HepG2 (cell line): ENCODE results near the gene RPS25. TPM values are rescaled to one million over a fixed set of nuclear protein-coding genes. Genes with fewer than 3 reads are reported as not detected.

Experiments used
- AGO2 ChIP-seq: fragments of 200-400 bp; formaldehyde crosslinking; optimal IDR thresholded peaks from 2 replicates; pipeline ENCODE3; 2017; ENCODE audit warnings: mild to moderate bottlenecking, low read depth, low read length, moderate library complexity
- ARHGAP35 ChIP-seq: sonication (generic); formaldehyde crosslinking; IDR thresholded peaks from 2 replicates; pipeline ENCODE4 v1.9.0; 2022; ENCODE audit warnings: mild to moderate bottlenecking, inconsistent platforms, moderate library complexity, missing genetic modification reagents, borderline replicate concordance
- ATF4 ChIP-seq, 2 experiments: fragments of 450-650 bp in 1 of 2; sonication (generic) in 1 of 2; formaldehyde crosslinking; IDR thresholded peaks; 2 replicates each; pipeline versions ENCODE4 v1.5.0 to v1.8.0; 2020 to 2022; ENCODE audit warnings: mild to moderate bottlenecking in 1 of 2, missing genetic modification reagents in 1 of 2
- CEBPG ChIP-seq: IDR thresholded peaks from 2 replicates; pipeline ENCODE4 v1.6.1; 2016
- CREM ChIP-seq, 2 experiments: sonication (generic) in 1 of 2; formaldehyde crosslinking in 1 of 2; IDR thresholded peaks; 2 replicates each; pipeline versions ENCODE4 v1.4.0 to v1.6.1; 2016 to 2020; ENCODE audit warnings: antibody characterized with exemption in 1 of 2, mild to moderate bottlenecking in 1 of 2, missing genetic modification reagents in 1 of 2
- GATA4 ChIP-seq: sonication (generic); IDR thresholded peaks from 2 replicates; pipeline ENCODE4 v1.6.1; 2016; ENCODE audit warnings: antibody characterized with exemption, low read depth, borderline replicate concordance
- MLX ChIP-seq: IDR thresholded peaks from 2 replicates; pipeline ENCODE4 v1.6.1; 2016
- PITX1 ChIP-seq: sonication (generic); formaldehyde crosslinking; IDR thresholded peaks from 2 replicates; pipeline ENCODE4 v1.5.1; 2020; ENCODE audit warnings: mild to moderate bottlenecking, missing genetic modification reagents
- POLR2G ChIP-seq: fragments of 200-400 bp; formaldehyde crosslinking; IDR thresholded peaks from 2 replicates; pipeline ENCODE4 v1.6.1; 2018; ENCODE audit warnings: mild to moderate bottlenecking, low read depth, low read length, moderate library complexity
- PRMT3 ChIP-seq: sonication (generic); formaldehyde crosslinking; IDR thresholded peaks from 2 replicates; pipeline ENCODE4 v1.8.1; 2022; ENCODE audit warnings: low read depth, mild to moderate bottlenecking, moderate library complexity, missing genetic modification reagents, borderline replicate concordance
- RARA ChIP-seq: IDR thresholded peaks from 2 replicates; pipeline ENCODE4 v1.6.1; 2016; ENCODE audit warnings: missing genetic modification reagents, missing compliant biosample characterization
- SAP130 ChIP-seq: IDR thresholded peaks from 2 replicates; pipeline ENCODE4 v1.6.1; 2016; ENCODE audit warnings: low read depth
- SP140L ChIP-seq: sonication (generic); formaldehyde crosslinking; IDR thresholded peaks from 2 replicates; pipeline ENCODE4 v1.4.0; 2020; ENCODE audit warnings: missing genetic modification reagents, borderline replicate concordance
- SSRP1 ChIP-seq: IDR thresholded peaks from 2 replicates; pipeline ENCODE4 v1.6.1; 2016; ENCODE audit warnings: control low read depth
- ZFP1 ChIP-seq: IDR thresholded peaks from 2 replicates; pipeline ENCODE4 v1.6.1; 2016
- ZFYVE20 ChIP-seq: sonication (generic); formaldehyde crosslinking; IDR thresholded peaks from 2 replicates; pipeline ENCODE4 v1.8.0; 2023; ENCODE audit warnings: low read depth, mild to moderate bottlenecking, moderate library complexity, missing genetic modification reagents, borderline replicate concordance
- ZNF17 ChIP-seq: sonication (generic); formaldehyde crosslinking; IDR thresholded peaks from 2 replicates; pipeline ENCODE4 v1.5.0; 2020; ENCODE audit warnings: mild to moderate bottlenecking, missing genetic modification reagents
- ZNF251 ChIP-seq: sonication (generic); formaldehyde crosslinking; IDR thresholded peaks from 2 replicates; pipeline ENCODE4 v1.9.0; 2021; ENCODE audit warnings: mild to moderate bottlenecking, missing genetic modification reagents
- ZNF331 ChIP-seq: sonication (generic); formaldehyde crosslinking; IDR thresholded peaks from 2 replicates; pipeline ENCODE4 v1.4.0; 2020; ENCODE audit warnings: missing genetic modification reagents
- ZNF333 ChIP-seq: sonication (generic); formaldehyde crosslinking; IDR thresholded peaks from 2 replicates; pipeline ENCODE4 v1.4.0; 2020; ENCODE audit warnings: mild to moderate bottlenecking, missing genetic modification reagents, borderline replicate concordance
- ZNF577 ChIP-seq: sonication (generic); formaldehyde crosslinking; IDR thresholded peaks from 2 replicates; pipeline ENCODE4 v1.4.0; 2020; ENCODE audit warnings: mild to moderate bottlenecking, low read depth, missing genetic modification reagents, borderline replicate concordance
- ZNF639 ChIP-seq: conservative IDR thresholded peaks from 2 replicates; pipeline ENCODE4 v1.6.1; 2018; ENCODE audit warnings: missing genetic modification reagents
- ZNF772 ChIP-seq: sonication (generic); formaldehyde crosslinking; IDR thresholded peaks from 2 replicates; pipeline ENCODE4 v1.5.0; 2020; ENCODE audit warnings: mild to moderate bottlenecking, missing genetic modification reagents
- ZNF800 ChIP-seq: sonication (generic); formaldehyde crosslinking; IDR thresholded peaks from 2 replicates; pipeline ENCODE4 v1.4.0; 2020; ENCODE audit warnings: missing genetic modification reagents
- ZZZ3 ChIP-seq: sonication (generic); formaldehyde crosslinking; IDR thresholded peaks from 2 replicates; pipeline ENCODE4 v1.4.0; 2020; ENCODE audit warnings: missing genetic modification reagents, mild to moderate bottlenecking, borderline replicate concordance
- polyA plus RNA-seq, 8 experiments: library from polyadenylated mRNA; depleted of rRNA in 3 of 8; stranded (reverse) in 7 of 8; unstranded in 1 of 8; fragments of >200 nt; fragmentation: Illumina TruSeq in 4 of 8; extraction: Trizol in 4 of 8; gene quantifications; 2 replicates each; pipeline versions ENCODE4 v1.2.1 to v1.2.3, GENCODE V29; 2011 to 2016; ENCODE audit warnings: low read depth in 4 of 8, missing spikeins in 1 of 8, mixed read lengths in 1 of 8; ENCODE audit not compliant: insufficient read depth in 1 of 8
- total RNA-seq, 5 experiments: library from RNA; depleted of rRNA; stranded (reverse); fragments of >200 nt; fragmentation: Illumina TruSeq; extraction: Trizol; gene quantifications; 2 replicates each; pipeline ENCODE4 v1.2.3, GENCODE V29; 2016; ENCODE audit warnings: low read depth in 1 of 5

The RPS25 gene
- total and polyA plus RNA-seq, 2 of the 13 experiments (the other 11 are each of a cell fraction or from before 2014, with no cell fraction given): 839 to 1,415 TPM

- TF ChIP-seq SSRP1 (CRISPR knock-in tag): no peak
- peak; percentile 78 for TF ChIP-seq ZNF331 (CRISPR knock-in tag)
- TF ChIP-seq PITX1 (CRISPR knock-in tag): peak; percentile 62; the same call in 1 of the 2 replicates
- TF ChIP-seq ZNF800 (CRISPR knock-in tag): no peak
- TF ChIP-seq GATA4: peak; percentile 40; the same call in 1 of the 2 replicates
- TF ChIP-seq RARA: peak; percentile 29; the same call in 1 of the 2 replicates
- TF ChIP-seq ZNF639 (CRISPR knock-in tag): peak; percentile 74; the same call in 1 of the 2 replicates
- peak; percentile 99 for TF ChIP-seq SAP130 (CRISPR knock-in tag)
- TF ChIP-seq ZNF17: no peak
- peak; percentile 52; the same call in 1 of the 2 replicates for TF ChIP-seq CREM (IDR thresholded peaks at IDR 0.05)
- TF ChIP-seq CREM (CRISPR knock-in tag; IDR thresholded peaks at IDR 0.05): no peak
- 0 out of 2 replicates have a peak, but pooled peaks have one; percentile 69 for TF ChIP-seq ZNF333 (CRISPR knock-in tag)
- TF ChIP-seq CEBPG: peak; percentile 27; the same call in 1 of the 2 replicates
- TF ChIP-seq PRMT3: no peak
- peak; percentile 86 for TF ChIP-seq POLR2G
- peak; percentile 86; the same call in 1 of the 2 replicates for TF ChIP-seq MLX (CRISPR knock-in tag)
- TF ChIP-seq ZNF251 (CRISPR knock-in tag): no peak
- TF ChIP-seq AGO2: peak; percentile 42
- TF ChIP-seq ZFP1 (CRISPR knock-in tag): peak; percentile 77
- TF ChIP-seq ARHGAP35 (CRISPR knock-in tag): peak; percentile 50; the same call in 1 of the 2 replicates
- TF ChIP-seq ATF4 (CRISPR knock-in tag; IDR thresholded peaks at IDR 0.05): 0 out of 4 replicates have a peak, but pooled peaks of 1 of the 2 experiments have one; percentile 12
- peak; percentile 81; the same call in 1 of the 2 replicates for TF ChIP-seq SP140L (CRISPR knock-in tag)
- 0 out of 2 replicates have a peak, but pooled peaks have one; percentile 19 for TF ChIP-seq ZZZ3 (CRISPR knock-in tag)
- TF ChIP-seq ZFYVE20: no peak
- no peak for TF ChIP-seq ZNF772 (CRISPR knock-in tag)
- no peak for TF ChIP-seq ZNF577 (CRISPR knock-in tag)
These were observed 49.5 kb upstream of the RPS25 start, which contains the start of gene VPS11 (continued) for GRCh38 chr11:119067371-119068222.
